Endothelial cell of umbilical vein (primary cell): ENCODE results near the gene PDCD7. TPM values are rescaled to one million over a fixed set of nuclear protein-coding genes. Genes with fewer than 3 reads are reported as not detected.
"Not testable (repeated sequence)": the region's sequence is repeated elsewhere in the genome, so short reads cannot be mapped to it uniquely, and the experiment has no call there.

Experiments
- BruUV-seq: library from RNA; stranded (reverse); fragments of 400-500 nt; replicated peaks from 2 replicates; lab custom pipeline; 2021; lab: Mats Ljungman, UMichigan
- CTCF ChIA-PET: fragments of 300-600, 350-600 bp; sonication (Branson Sonifier 250); formaldehyde crosslinking; loops from one replicate; lab custom pipeline; 2021; ENCODE audit warnings: antibody characterized with exemption, inconsistent platforms; lab: Charles Lee
- POLR2A ChIA-PET: fragments of 300-600, 350-600 bp; sonication (Branson Sonifier 250); formaldehyde crosslinking; loops from one replicate; lab custom pipeline; 2021; ENCODE audit warnings: antibody characterized with exemption, inconsistent platforms; lab: Charles Lee
- DNase-seq: peaks from one replicate; pipeline ENCODE4 v3.0.0-alpha.2; 2011; ENCODE audit warnings: low read depth, low spot score
- FAIRE-seq: peaks from 2 replicates; lab custom pipeline; 2011; peaks lifted over from hg19 to GRCh38; lab: Jason Lieb, UNC
- H2AFZ ChIP-seq: 2 replicates; pipeline ENCODE4 v1.6.0; 2012; ENCODE audit warnings: low read depth, low read length, control low read depth, inconsistent platforms
- H3K27ac ChIP-seq: 2 replicates; pipeline ENCODE4 v1.5.1; 2011; ENCODE audit warnings: low read depth, mild to moderate bottlenecking, control low read depth, low read length, moderate library complexity; ENCODE audit not compliant: insufficient read depth
- H3K27me3 ChIP-seq, 2 experiments: 2 replicates each; pipeline versions ENCODE4 v1.6.0 to v1.6.1; 2011; ENCODE audit warnings: low read length in 2 of 2, mixed read lengths in 1 of 2; ENCODE audit not compliant: control insufficient read depth in 2 of 2, insufficient read depth in 2 of 2
- H3K36me3 ChIP-seq, 2 experiments: 2 replicates in 1 of 2; 3 replicates in 1 of 2; pipeline ENCODE4 v1.5.1; 2011; ENCODE audit warnings: low read length in 2 of 2, mild to moderate bottlenecking in 1 of 2, moderate library complexity in 1 of 2; ENCODE audit not compliant: control insufficient read depth in 2 of 2, insufficient read depth in 2 of 2; ENCODE audit errors: extremely low read depth in 1 of 2
- H3K4me1 ChIP-seq: 3 replicates; pipeline ENCODE4 v1.5.1; 2011; ENCODE audit warnings: mild to moderate bottlenecking, low read length; ENCODE audit not compliant: control insufficient read depth, insufficient read depth; ENCODE audit errors: extremely low read depth
- H3K4me2 ChIP-seq: 2 replicates; pipeline ENCODE4 v1.6.1; 2011; ENCODE audit warnings: low read length, control low read depth, mixed read lengths; ENCODE audit not compliant: insufficient read depth
- H3K4me3 ChIP-seq, 3 experiments: fragments of 200-600 bp in 1 of 3; sonication (generic), shearing (Covaris generic) in 1 of 3; replicated peaks in 1 of 3; 2 replicates each; pipeline ENCODE4 v1.5.1; 2011 to 2016; ENCODE audit warnings: control low read depth in 3 of 3, low read length in 3 of 3, mild to moderate bottlenecking in 2 of 3, inconsistent platforms in 1 of 3, low read depth in 1 of 3, moderate library complexity in 1 of 3; ENCODE audit not compliant: insufficient read depth in 1 of 3
- H3K79me2 ChIP-seq: 2 replicates; pipeline ENCODE4 v1.6.0; 2012; ENCODE audit warnings: low read length, inconsistent platforms; ENCODE audit not compliant: control insufficient read depth, insufficient read depth
- H3K9ac ChIP-seq: replicated peaks from 2 replicates; pipeline ENCODE3; 2011; ENCODE audit warnings: low read length, control low read depth; ENCODE audit not compliant: insufficient read depth; ENCODE audit errors: extremely low read depth
- H3K9me1 ChIP-seq: replicated peaks from 3 replicates; pipeline ENCODE4 v1.6.0; 2011; ENCODE audit warnings: mild to moderate bottlenecking, low read length; ENCODE audit not compliant: control insufficient read depth, insufficient read depth; ENCODE audit errors: extremely low read depth
- H3K9me3 ChIP-seq: replicated peaks from 2 replicates; pipeline ENCODE4 v1.5.1; 2012; ENCODE audit warnings: low read length, inconsistent platforms; ENCODE audit not compliant: control insufficient read depth, insufficient read depth
- H4K20me1 ChIP-seq: replicated peaks from 2 replicates; pipeline ENCODE3; 2011; ENCODE audit warnings: mild to moderate bottlenecking, low read length; ENCODE audit not compliant: control insufficient read depth, insufficient read depth; ENCODE audit errors: extremely low read depth
- CTCF ChIP-seq, 2 donors: IDR thresholded peaks; 1 replicate in 1 of 2; 2 replicates in 1 of 2; pipeline ENCODE4 v1.5.1; 2011; ENCODE audit warnings: low read length in 2 of 2, mild to moderate bottlenecking in 2 of 2, moderate library complexity in 2 of 2, control low read depth in 1 of 2, inconsistent platforms in 1 of 2, low read depth in 1 of 2; ENCODE audit not compliant: insufficient read depth in 1 of 2; ENCODE audit errors: extremely low read depth in 1 of 2
- EZH2 ChIP-seq: IDR thresholded peaks from 2 replicates; pipeline ENCODE4 v1.6.1; 2012; ENCODE audit warnings: borderline replicate concordance, low read depth, mild to moderate bottlenecking, moderate library complexity, low read length, inconsistent platforms; ENCODE audit not compliant: severe bottlenecking
- FOS ChIP-seq: IDR thresholded peaks from 2 replicates; pipeline ENCODE4 v1.6.1; 2011; ENCODE audit warnings: mild to moderate bottlenecking, low read length, moderate library complexity, borderline replicate concordance; ENCODE audit not compliant: insufficient read depth
- GATA2 ChIP-seq: IDR thresholded peaks from 2 replicates; pipeline ENCODE4 v1.7.0; 2011; ENCODE audit warnings: low read depth, mild to moderate bottlenecking, moderate library complexity, mixed read lengths, low read length; ENCODE audit not compliant: insufficient read length, insufficient read depth
- JUN ChIP-seq: IDR thresholded peaks from 2 replicates; pipeline ENCODE4 v1.6.1; 2011; ENCODE audit warnings: borderline replicate concordance, low read depth; ENCODE audit not compliant: insufficient read length, insufficient read depth
- MAX ChIP-seq: IDR thresholded peaks from 2 replicates; pipeline ENCODE4 v1.6.1; 2011; ENCODE audit not compliant: insufficient read depth, insufficient read length
- MYC ChIP-seq: IDR thresholded peaks from one replicate; pipeline ENCODE4 v1.6.1; 2011; ENCODE audit warnings: mild to moderate bottlenecking, low read depth, low read length
- POLR2A ChIP-seq: IDR thresholded peaks from 2 replicates; pipeline ENCODE4 v1.6.1; 2012; ENCODE audit warnings: low read depth, mild to moderate bottlenecking, control low read depth, low read length
- POLR2AphosphoS5 ChIP-seq: IDR thresholded peaks from 2 replicates; pipeline ENCODE4 v1.6.1; 2012; ENCODE audit warnings: low read depth, mild to moderate bottlenecking, control low read depth, low read length, moderate library complexity; ENCODE audit not compliant: insufficient read depth
- dilution Hi-C: fragments of 300-500 bp; cut with MboI; formaldehyde crosslinking; loops from one replicate; pipeline ENCODE4 v1.15.0; 2019; ENCODE audit warnings: low sequenced_read_pairs; ENCODE audit not compliant: extremely low pct_ligation_motif_present
- intact Hi-C: fragments of 100-400 bp; cut with micrococcal nuclease; formaldehyde crosslinking; loops from one replicate; pipeline ENCODE4 v1.10.0; 2022
- polyA plus RNA-seq, 4 experiments: library from polyadenylated mRNA; depleted of rRNA in 3 of 4; stranded (reverse) in 3 of 4; unstranded in 1 of 4; fragments of >200 nt; gene quantifications; 2 replicates each; pipeline versions ENCODE4 v1.2.1 to v1.2.3, GENCODE V29; 2011 to 2012; ENCODE audit warnings: missing spikeins in 1 of 4
- total RNA-seq: library from RNA; stranded (reverse); gene quantifications from 2 replicates; pipeline ENCODE4 v1.2.3, GENCODE V29; 2021

The PDCD7 gene
- total and polyA plus RNA-seq, 2 donors (not counting 3 experiments of a cell fraction or from before 2014, with no cell fraction given), result 12.1 to 19.5 TPM

GRCh38 chr15:65074946-65075345 is 58.7 kb downstream of the PDCD7 start:
- H3K9me3 ChIP-seq, H4K20me1 ChIP-seq, BruUV-seq, H3K9ac ChIP-seq, H3K4me3 ChIP-seq, H3K27ac ChIP-seq, H3K4me1 ChIP-seq, H3K9me1 ChIP-seq, intact Hi-C loops, FAIRE-seq, POLR2A ChIA-PET, H3K79me2 ChIP-seq, H3K4me2 ChIP-seq, H2AFZ ChIP-seq, dilution Hi-C loops, H3K36me3 ChIP-seq, DNase-seq: not testable (repeated sequence)
- H3K27me3 ChIP-seq, result peaks cover 17 to 20% of the 10 kb centered on the region in 2 experiments
- CTCF ChIA-PET, result interaction anchor here (1.2 to 6.0 kb wide), 3 partner anchors 13 to 265 kb away, joined by 3 to 29 read pairs (median 4); no protein-coding TSS in a partner anchor

- dilution Hi-C loops (no loop called here), intact Hi-C loops (no loop called here)
- DNase-seq (no peak), FAIRE-seq (no peak)
- Histone ChIP-seq H3K79me2 (no peaks in the 10 kb centered on the region), H3K4me3 (no peak overlapping the region), H3K9me1 (no peaks in the 10 kb centered on the region), H3K4me2 (no peak overlapping the region), H3K9me3 (no peaks in the 10 kb centered on the region), H3K9ac (no peak overlapping the region), H3K27me3 (peaks cover 12 to 24% of the 10 kb centered on the region in 2 experiments), H4K20me1 (no peaks in the 10 kb centered on the region), H3K4me1 (no peaks in the 10 kb centered on the region), H3K27ac (no peak overlapping the region), H3K36me3 (no peaks in the 10 kb centered on the region), H2AFZ (no peak overlapping the region)
- TF ChIP-seq EZH2 (no peak), POLR2AphosphoS5 (no peak), GATA2 (no peak), CTCF (IDR thresholded peaks at IDR 0.05; ENCODE audit: extremely low read depth in 1 of 2, insufficient read depth in 1 of 2, low read depth in 1 of 2, low read length in 2 of 2) (no peak), JUN (no peak), POLR2A (no peak), MAX (no peak), FOS (no peak), MYC (no peak)
- BruUV-seq, result no TSS peak
- POLR2A ChIA-PET, result no interaction called here
- CTCF ChIA-PET, result interaction anchor here (0.8 to 1.2 kb wide), 2 partner anchors 10 to 39 kb away, joined by 3 read pairs; no protein-coding TSS in a partner anchor
These were observed 61.0 kb downstream of the PDCD7 start for GRCh38 chr15:65072617-65073016.
